IPS-NIHi7 (cell line): ENCODE data around the gene TVP23C.

ENCODE experiments used
- DNase-seq: peaks from one replicate; pipeline ENCODE4 v3.0.0; 2012; ENCODE audit warnings: mixed read lengths; ENCODE audit errors: extremely low spot score

Gene TVP23C

DNA sequence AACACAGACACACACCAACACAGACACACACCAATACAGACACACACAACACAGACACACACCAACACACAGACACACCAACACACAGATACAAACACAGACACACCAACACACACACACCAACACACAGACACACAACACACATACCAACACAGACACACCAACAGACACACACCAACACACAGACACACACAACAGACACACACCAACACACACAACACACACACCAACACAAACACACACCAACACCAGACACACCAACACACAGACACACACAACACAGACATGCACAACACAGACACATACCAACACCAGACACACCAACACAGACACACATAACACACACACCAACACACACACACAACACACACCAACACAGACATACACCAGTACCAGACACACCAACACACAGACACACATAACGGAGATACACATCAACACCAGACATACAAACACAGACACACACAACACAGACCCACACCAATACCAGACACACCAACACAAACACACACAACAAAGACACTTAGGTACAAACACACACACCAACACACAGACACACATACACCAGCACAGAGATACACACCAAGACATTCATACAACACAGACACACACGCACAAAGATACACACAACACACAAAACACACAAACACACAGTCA, 98.1 kb downstream of the TVP23C start:
- no peak for DNase-seq

DNA sequence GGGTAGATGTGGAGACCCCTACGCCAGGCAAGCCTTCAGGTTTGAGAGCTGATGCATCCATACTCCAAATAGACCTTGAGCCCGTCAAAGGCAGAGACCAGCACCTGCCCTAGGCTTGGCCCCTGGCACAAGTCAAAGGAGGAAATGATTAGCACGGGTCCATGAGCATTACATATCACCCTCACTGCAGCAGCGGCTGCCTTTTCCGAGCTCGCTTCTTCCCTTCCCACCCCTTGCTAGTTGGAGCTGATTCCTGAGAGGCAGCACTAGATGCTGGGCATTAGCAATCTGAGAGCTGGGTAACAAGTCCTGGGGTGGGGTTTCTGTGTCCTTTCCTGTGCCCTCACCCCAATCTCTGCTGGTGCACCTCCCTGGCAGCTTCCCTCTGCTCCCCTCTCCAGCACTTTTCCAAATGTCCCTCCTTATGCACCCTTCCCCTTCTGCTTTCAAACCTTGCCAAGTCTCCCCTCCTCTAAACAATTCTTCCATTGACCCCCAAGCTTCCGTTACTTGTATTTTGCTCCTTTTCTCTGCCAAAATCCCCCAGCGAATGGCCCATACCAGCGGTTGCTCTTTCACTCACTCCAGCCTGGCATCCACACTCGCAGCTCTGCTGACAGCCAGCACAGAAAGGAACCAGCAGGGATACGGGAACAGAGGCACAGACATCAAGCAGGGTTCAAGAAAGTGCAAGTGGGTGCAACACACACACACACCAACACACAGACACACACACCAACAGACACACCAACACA, 98.9 kb downstream of the TVP23C start:
- DNase-seq, result no peak

DNA sequence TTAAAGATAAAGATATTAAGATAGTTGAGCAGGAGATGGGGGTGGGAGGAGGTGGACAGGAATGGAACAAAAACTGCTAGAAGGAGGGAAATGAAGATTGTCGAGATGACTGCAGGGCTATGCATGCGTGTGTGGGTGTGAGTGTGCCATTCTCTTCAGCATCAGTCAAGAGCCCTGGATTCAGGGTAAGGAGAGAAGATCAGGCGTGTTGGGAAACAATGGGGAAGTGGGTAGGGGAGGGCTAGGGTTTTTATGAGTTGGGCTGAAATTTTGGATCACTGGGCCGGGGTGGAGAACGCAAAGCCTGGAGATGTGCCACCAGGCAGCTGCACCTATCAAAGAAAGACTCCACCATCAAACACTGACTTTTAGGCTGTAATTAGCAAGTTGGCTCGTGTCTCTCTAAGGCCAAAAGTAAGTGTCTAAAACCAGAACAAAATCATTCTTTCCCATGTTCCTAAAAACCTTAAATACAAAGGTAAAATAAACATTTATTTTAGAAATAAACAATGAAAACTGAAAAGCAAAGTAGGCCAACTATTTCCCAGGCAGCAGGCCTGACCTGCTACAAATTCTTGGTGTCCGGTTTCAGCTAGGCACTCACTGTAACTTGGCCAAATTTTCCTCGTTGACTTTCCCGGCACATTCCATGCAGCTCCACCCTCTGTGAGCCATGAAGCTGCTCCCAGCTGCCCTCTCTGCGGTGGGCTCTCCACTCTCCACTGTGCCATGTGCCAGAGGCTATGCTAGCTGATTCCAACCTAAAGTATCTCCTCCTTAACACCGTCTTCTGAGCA, 100.1 kb downstream of the TVP23C start:
- peak; percentile 28 for DNase-seq

DNA sequence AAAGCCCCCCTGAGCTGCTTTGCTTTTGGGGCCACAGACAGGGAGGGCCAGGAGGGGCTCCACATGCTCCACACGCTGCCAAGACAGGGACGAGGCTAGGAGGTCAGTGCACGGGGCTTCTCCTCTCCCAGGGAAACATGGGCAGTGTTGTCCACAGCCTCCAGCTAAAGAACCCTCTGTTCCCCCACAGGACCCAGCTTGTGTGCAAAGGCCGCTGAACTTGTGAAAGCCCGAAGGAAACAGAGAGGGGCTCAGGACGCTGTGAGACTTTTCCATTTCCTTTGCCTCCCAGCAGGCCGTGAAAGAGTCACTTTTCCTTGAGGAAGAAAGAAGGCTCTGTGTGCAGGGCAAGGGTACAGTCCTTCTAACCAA, 105.6 kb downstream of the TVP23C start:
- DNase-seq, result no peak

DNA sequence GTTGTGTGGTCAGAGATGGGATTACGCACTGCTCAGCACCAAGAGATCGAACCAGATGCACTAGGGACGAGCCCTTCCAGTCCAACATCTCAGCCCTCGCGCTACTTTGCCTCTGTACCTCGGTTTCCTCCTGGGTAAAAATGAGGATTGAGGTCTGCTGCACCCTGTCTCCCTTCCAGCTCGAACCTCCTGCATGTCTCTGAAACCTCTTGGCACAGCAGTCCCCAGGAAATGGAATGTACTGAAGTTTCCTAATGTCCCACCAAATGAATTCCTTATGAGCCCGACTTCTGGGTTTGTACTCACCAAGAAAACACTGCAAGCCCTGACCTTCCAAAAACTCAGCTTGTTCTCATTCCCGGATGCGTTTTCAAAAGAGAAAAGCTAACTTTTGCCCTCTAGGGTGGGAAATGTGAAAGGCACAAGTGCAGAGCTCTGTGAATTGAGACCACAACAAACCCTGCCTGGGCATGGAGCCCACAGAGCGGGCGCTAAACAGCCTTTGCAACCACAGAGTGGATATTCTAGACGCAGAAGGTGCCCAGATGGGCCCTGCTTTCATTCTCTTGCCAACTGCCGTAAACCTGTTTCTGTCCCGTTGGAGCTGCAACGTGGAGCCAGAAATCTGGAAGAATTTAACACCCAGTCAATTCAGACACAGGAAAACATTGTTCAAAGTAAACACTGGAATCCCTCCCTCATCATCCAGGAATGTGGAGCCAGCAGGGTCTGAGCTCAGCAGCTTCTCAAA, 106.1 kb downstream of the TVP23C start:
- DNase-seq, result no peak

DNA sequence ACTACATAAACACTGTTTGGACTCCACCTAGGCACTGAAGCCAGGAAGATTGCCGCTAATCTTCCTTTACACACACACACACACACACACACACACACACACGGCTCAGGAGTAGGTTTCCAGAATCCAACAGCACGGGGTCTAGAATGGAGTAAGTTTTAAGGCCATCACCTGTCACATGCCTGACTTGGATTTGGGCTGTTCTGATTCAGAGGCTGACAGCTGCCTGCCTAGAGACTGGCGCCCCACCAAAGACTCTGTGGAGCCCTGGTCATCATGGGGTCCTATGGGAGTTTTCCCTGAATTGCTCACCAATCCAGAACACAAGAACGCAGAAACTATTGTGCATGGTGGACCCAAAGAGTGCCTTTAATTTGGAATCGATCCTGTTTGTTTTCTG, 106.8 kb downstream of the TVP23C start:
- DNase-seq, result no peak

DNA sequence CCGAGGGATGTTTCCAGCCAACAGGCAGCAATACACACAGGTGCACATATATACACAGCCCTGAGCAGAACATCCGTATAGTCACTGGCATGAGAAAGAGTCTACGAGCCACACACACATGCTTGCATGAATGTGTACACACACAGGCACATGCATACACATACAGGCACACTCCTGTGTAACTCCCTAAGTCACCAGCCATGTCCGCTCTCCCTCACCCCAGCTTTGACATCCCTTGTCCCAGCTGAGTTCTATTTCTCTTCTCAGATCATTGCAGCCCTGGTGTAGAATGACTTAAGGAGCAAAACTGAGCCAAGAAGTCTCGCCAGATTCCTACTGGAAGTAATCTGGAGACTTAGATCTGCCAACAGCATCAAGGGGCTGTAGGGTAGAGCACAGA, 108.9 kb downstream of the TVP23C start:
- no peak for DNase-seq

DNA sequence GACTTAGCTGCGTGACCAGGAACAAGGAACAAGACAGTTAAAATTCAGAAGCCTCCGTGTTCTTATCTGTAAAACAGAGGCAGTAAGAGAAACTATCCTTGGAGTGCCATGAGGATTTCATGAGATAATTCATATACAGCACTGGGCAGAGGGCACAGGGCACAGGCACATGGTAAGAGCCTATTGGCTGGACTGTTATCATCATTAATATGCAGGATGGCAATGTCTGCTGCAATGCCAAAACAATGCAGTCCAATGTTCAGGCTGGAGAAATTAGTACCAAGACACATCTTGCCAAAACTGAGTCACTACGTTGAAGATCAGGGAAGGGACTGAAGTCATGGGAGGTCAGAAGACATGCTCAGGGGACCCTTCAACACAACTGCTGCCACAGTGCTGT, 109.5 kb downstream of the TVP23C start:
- DNase-seq, result no peak

DNA sequence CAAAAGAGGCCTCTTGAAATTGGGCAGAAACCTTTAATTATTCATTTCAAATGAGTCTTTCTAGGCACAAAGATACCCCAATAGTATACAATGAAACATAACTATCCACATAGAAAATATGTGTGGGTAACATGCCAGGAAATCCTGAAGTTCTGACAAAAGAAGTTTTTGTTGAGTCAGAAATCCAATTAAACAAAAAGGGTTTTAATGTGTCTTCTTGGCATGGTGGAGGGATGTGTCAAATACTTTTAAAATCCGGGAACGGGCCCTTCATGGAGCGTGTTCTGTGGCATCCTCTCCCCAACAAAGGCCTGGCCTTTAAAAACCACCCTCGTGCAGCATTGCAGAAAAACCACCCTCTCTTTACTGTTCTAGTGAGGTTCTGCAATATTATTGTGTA, 110.0 kb downstream of the TVP23C start:
- DNase-seq, result no peak

DNA sequence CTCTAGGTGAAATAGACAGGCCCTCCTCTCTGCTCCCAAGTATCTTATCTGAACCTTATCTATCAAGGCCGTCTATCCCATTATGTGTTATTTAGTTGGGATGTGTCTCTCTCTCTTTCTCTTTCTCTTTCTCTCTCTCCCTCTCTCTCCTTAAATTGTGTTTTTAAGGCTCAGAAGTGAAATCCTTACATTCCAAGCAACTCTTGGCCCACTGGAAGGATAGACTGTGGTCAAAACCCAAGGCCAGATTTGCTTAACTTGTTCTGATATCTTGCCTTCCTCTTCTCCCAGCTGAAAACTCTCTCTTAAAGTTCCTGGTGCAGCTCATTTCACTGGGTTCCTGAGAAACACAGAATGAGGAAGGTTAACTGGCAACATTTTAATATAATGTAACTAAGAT, 110.5 kb downstream of the TVP23C start:
- no peak for DNase-seq
